OCI-LY1 (cell line): ENCODE results near the gene DUS2.

Experiments used
- H2AFZ ChIP-seq: fragments of 200-600 bp; sonication (generic), shearing (Covaris generic); 2 replicates; pipeline ENCODE4 v1.6.0; 2014; ENCODE audit warnings: antibody characterized with exemption, mild to moderate bottlenecking, low read length
- H3F3A ChIP-seq: fragments of 200-600 bp; sonication (generic), shearing (Covaris generic); 2 replicates; pipeline ENCODE4 v1.6.0; 2014; ENCODE audit warnings: mild to moderate bottlenecking, antibody characterized with exemption, low read length, moderate library complexity; ENCODE audit not compliant: insufficient read depth
- H3K27ac ChIP-seq: fragments of 200-600 bp; sonication (generic); 2 replicates; pipeline ENCODE4 v1.5.1; 2014; ENCODE audit warnings: low read length, mixed run types, mild to moderate bottlenecking, low read depth; ENCODE audit not compliant: poor library complexity, severe bottlenecking
- H3K27me3 ChIP-seq: fragments of 200-600 bp; sonication (generic); 2 replicates; pipeline ENCODE4 v1.6.0; 2014; ENCODE audit warnings: antibody characterized with exemption, mild to moderate bottlenecking, low read length, moderate library complexity; ENCODE audit not compliant: insufficient read depth
- H3K36me3 ChIP-seq: fragments of 200-600 bp; sonication (generic); 2 replicates; pipeline ENCODE4 v1.6.1; 2014; ENCODE audit warnings: mild to moderate bottlenecking, antibody characterized with exemption, low read length, moderate library complexity, mixed read lengths; ENCODE audit not compliant: insufficient read depth
- H3K4me1 ChIP-seq: fragments of 200-600 bp; sonication (generic); 2 replicates; pipeline ENCODE4 v1.5.1; 2014; ENCODE audit warnings: mild to moderate bottlenecking, low read length, moderate library complexity; ENCODE audit not compliant: insufficient read depth, severe bottlenecking
- H3K4me2 ChIP-seq: fragments of 200-600 bp; sonication (generic), shearing (Covaris generic); 2 replicates; pipeline ENCODE4 v1.6.1; 2014; ENCODE audit warnings: low read length
- H3K4me3 ChIP-seq: fragments of 200-600 bp; sonication (generic); 2 replicates; pipeline ENCODE4 v1.5.1; 2014; ENCODE audit warnings: low read length, low read depth, mild to moderate bottlenecking, mixed read lengths; ENCODE audit not compliant: poor library complexity, severe bottlenecking
- H3K79me2 ChIP-seq: fragments of 200-600 bp; shearing (Covaris generic); 2 replicates; pipeline ENCODE4 v1.6.1; 2016; ENCODE audit warnings: mixed run types, low read length, mixed read lengths; ENCODE audit not compliant: insufficient read depth
- H3K9ac ChIP-seq: fragments of 200-600 bp; sonication (generic), shearing (Covaris generic); 2 replicates; pipeline ENCODE4 v1.6.1; 2014; ENCODE audit warnings: mild to moderate bottlenecking, low read length, mixed read lengths
- H3K9me2 ChIP-seq: fragments of 200-600 bp; sonication (generic), shearing (Covaris generic); 2 replicates; pipeline ENCODE4 v1.6.1; 2014; ENCODE audit warnings: low read depth, mild to moderate bottlenecking, low read length, mixed read lengths
- H3K9me3 ChIP-seq: fragments of 200-600 bp; shearing (Covaris generic); 2 replicates; pipeline ENCODE4 v1.6.1; 2014; ENCODE audit warnings: low read length, mixed read lengths
- H4K20me1 ChIP-seq: fragments of 200-600 bp; sonication (generic), shearing (Covaris generic); 2 replicates; pipeline ENCODE4 v1.6.0; 2016; ENCODE audit warnings: mild to moderate bottlenecking, low read length; ENCODE audit not compliant: insufficient read depth
- EZH2 ChIP-seq: fragments of 200-600 bp; sonication (generic), shearing (Covaris generic); IDR thresholded peaks from 2 replicates; pipeline ENCODE4 v1.8.0; 2017; ENCODE audit warnings: borderline replicate concordance, mixed run types, mild to moderate bottlenecking, antibody characterized with exemption, low read length, moderate library complexity, mixed read lengths
- TF ChIP-seq, protein P1 (sequence below): fragments of 200-600 bp; sonication (generic), shearing (Covaris generic); IDR thresholded peaks from 2 replicates; pipeline ENCODE4 v1.5.1; 2017; ENCODE audit warnings: mild to moderate bottlenecking, antibody characterized with exemption, low read length, moderate library complexity, mixed read lengths

Gene DUS2

DNA sequence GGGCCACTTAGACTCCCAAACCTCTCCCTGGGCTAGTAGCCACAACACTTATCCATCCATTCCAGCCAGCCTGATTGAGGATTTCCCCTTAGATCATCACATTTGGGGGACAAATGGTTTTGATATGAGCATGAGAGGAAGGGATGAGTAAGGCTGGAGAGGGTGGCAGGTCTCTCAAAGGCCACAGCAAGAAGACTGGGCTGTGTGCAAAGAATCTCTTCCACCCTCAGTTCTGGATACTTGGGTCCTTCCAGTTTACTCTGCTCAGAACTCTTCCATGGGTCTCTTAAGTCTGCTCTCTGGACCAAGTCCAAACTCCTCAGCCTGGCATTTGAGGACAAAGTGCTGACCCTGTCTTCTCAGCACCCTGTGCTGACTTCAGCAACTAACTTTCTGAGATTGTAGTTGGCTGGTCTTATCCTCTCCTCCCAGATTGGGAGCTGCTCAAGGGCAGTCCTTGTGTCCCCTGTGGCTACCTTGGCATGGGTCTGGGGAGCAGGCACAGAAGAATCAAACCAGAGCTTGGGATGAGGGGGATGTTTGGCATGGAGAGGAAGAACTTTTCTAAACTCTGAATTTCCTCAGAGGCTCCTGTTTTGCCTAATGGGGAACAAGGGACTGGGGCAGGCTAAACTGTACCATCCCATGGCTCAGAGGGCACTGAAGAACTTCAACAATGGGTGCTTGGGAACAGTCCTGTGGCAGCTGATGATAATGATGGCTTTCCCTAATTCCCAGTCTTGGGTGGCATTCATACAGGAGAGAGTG lies 59.0 kb downstream of the DUS2 start:
- H3K27me3 ChIP-seq: no peaks in the 10 kb centered on the region
- H3K4me2 ChIP-seq: no peak overlapping the region
- no peak overlapping the region for H3K9ac ChIP-seq
- H3K9me3 ChIP-seq: no peaks in the 10 kb centered on the region
- H3K9me2 ChIP-seq: no peaks in the 10 kb centered on the region
- no peaks in the 10 kb centered on the region for H3F3A ChIP-seq
- peaks cover 13% of the 10 kb centered on the region for H3K79me2 ChIP-seq
- no peaks in the 10 kb centered on the region for H4K20me1 ChIP-seq
- peaks cover 35% of the 10 kb centered on the region for H3K4me1 ChIP-seq
- H3K36me3 ChIP-seq: peaks cover 31% of the 10 kb centered on the region
- no peak for TF ChIP-seq EZH2
- TF ChIP-seq, protein P1, sequence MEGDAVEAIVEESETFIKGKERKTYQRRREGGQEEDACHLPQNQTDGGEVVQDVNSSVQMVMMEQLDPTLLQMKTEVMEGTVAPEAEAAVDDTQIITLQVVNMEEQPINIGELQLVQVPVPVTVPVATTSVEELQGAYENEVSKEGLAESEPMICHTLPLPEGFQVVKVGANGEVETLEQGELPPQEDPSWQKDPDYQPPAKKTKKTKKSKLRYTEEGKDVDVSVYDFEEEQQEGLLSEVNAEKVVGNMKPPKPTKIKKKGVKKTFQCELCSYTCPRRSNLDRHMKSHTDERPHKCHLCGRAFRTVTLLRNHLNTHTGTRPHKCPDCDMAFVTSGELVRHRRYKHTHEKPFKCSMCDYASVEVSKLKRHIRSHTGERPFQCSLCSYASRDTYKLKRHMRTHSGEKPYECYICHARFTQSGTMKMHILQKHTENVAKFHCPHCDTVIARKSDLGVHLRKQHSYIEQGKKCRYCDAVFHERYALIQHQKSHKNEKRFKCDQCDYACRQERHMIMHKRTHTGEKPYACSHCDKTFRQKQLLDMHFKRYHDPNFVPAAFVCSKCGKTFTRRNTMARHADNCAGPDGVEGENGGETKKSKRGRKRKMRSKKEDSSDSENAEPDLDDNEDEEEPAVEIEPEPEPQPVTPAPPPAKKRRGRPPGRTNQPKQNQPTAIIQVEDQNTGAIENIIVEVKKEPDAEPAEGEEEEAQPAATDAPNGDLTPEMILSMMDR: no peak
- H3K4me3 ChIP-seq: no peak overlapping the region
- H3K27ac ChIP-seq: no peak overlapping the region
- no peak overlapping the region for H2AFZ ChIP-seq

DNA sequence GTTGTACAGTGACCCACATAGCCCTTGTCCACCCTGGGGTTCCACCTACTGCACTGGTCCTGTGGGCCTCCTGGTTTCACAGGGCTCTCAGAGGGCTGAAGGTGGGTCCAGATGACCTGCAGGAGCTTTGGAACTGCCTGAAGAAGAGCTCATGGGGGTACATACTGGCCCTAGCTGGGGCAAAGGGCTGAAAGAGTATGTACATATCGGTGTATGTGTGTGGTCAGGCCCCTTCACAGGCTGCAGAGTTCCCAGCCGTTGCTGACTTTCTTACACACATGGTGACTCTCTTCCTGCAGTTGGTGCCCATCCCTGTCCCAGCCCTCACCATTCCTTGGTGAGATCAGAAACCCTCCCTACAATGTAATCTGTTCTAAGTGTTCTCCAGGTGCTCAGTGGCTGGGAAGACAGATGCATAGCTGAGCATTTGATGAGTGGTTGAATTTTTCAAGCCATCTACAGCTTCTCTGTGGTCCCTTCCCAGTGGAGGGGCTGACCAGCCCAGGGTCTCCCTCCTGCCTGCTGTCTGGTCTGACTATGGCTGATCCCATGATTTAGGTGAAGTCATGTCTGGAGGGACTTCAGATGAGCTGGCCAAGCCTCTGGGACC lies 59.6 kb downstream of the DUS2 start:
- H3K9me3 ChIP-seq: no peaks in the 10 kb centered on the region
- no peak overlapping the region for H3K27ac ChIP-seq
- no peaks in the 10 kb centered on the region for H4K20me1 ChIP-seq
- H3F3A ChIP-seq: no peaks in the 10 kb centered on the region
- H3K27me3 ChIP-seq: no peaks in the 10 kb centered on the region
- peaks cover 27% of the 10 kb centered on the region for H3K36me3 ChIP-seq
- H3K4me2 ChIP-seq: no peak overlapping the region
- peaks cover 20% of the 10 kb centered on the region for H3K79me2 ChIP-seq
- H3K9ac ChIP-seq: no peak overlapping the region
- no peak overlapping the region for H3K4me3 ChIP-seq
- TF ChIP-seq, protein P1: no peak
- TF ChIP-seq EZH2: no peak
- no peaks in the 10 kb centered on the region for H3K9me2 ChIP-seq
- H2AFZ ChIP-seq: no peak overlapping the region
- peaks cover 41% of the 10 kb centered on the region for H3K4me1 ChIP-seq

DNA sequence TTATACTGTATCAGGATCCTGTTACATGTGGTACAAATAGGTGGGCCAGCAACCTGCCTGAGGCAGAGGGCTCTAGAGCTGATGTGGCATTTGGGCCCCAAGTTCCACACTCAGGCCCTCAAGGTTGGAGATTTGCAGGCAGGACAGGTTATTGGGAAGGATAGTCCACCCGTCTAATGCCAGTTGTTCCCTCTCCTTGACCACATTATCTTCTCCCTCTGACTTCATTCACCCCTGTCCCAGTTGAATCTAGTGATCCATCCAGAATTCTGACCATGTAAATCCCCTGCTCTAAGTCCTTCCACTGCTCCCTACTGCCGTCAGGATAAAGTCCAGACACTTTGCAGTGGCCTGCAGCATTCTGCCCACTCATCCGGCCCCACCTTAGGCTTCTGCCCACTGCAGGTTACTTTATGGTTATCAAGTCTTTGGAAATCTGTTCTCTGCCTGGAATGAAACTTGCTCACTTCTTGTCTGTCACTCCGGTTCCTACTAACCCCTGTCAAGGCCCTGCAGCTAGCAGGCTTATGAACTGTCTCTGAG lies 60.2 kb downstream of the DUS2 start:
- Histone ChIP-seq H3F3A (no peaks in the 10 kb centered on the region), H3K4me2 (no peak overlapping the region), H3K36me3 (peaks cover 21% of the 10 kb centered on the region), H3K27ac (no peak overlapping the region), H3K4me3 (no peak overlapping the region), H2AFZ (no peak overlapping the region), H3K4me1 (peaks cover 45% of the 10 kb centered on the region), H3K9me3 (no peaks in the 10 kb centered on the region), H3K9ac (no peak overlapping the region), H3K79me2 (peaks cover 24% of the 10 kb centered on the region), H3K9me2 (no peaks in the 10 kb centered on the region), H3K27me3 (no peaks in the 10 kb centered on the region), H4K20me1 (no peaks in the 10 kb centered on the region)
- TF ChIP-seq, protein P1: no peak
- TF ChIP-seq EZH2: no peak
